GM12865 (cell line): ENCODE results near the gene CEBPB.

Source experiments
- DNase-seq: peaks from one replicate; pipeline ENCODE4 v3.0.0; 2010; ENCODE audit warnings: low read depth
- H3K4me3 ChIP-seq: 2 replicates; pipeline ENCODE4 v1.5.1; 2011; ENCODE audit warnings: mild to moderate bottlenecking, low read depth, low read length, control low read depth
- CTCF ChIP-seq: IDR thresholded peaks from 2 replicates; pipeline ENCODE4 v1.5.1; 2011; ENCODE audit warnings: low read length, control low read depth, low read depth, inconsistent platforms; ENCODE audit not compliant: insufficient read depth; ENCODE audit errors: missing control alignments

CEBPB gene

DNA sequence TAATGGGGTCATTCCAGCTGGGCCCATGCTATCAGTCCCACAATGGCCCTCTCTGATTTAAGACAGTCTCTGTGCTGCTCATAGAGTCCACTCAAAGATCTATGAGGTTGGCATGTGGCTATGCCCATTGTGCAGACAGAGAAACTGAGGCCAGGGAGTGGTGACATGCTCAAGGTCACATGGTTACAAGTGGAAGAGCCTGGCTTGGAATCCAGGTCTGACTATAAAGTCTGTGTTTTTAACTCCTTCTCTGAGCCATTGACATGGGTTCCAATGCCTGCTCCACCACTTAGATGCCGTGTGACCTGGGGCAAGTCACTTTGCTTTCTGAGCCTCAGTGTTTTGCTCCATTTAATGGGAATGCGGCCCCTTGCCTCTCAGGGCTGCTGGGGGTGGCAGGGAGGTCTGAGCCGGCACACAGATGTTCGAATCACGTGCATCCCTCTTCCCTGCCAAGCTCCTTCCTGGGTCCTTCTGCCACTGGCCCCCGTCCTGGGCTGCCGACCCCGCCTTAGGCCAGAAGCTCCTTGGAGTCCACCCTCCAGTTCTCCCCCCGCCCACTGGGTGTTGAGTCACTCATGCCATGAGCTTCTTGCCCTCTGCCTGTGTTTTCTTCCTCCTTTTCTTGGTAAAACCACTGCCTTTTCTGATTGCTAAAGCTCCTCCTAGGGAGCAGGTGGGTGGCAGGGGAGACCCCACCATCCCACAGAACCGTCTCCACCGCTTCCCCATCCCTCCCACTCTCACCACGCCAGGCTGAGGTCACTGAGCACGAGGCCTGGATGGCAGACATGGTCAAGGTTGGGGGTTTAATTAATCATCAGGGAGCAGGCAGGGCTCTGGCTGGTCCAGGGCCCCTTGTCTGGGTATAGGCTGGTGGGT lies 35.7 kb downstream of the CEBPB start:
- no peak overlapping the region for H3K4me3 ChIP-seq
- no peak for DNase-seq
- no peak for TF ChIP-seq CTCF

GRCh38 chr20:50227506-50227905 lies 36.9 kb downstream of the CEBPB start:
- H3K4me3 ChIP-seq, result no peak overlapping the region
- TF ChIP-seq CTCF, result no peak
- DNase-seq, result no peak

GRCh38 chr20:50229156-50229607 lies 38.6 kb downstream of the CEBPB start:
- H3K4me3 ChIP-seq, result no peak overlapping the region
- no peak for DNase-seq
- TF ChIP-seq CTCF, result no peak

DNA sequence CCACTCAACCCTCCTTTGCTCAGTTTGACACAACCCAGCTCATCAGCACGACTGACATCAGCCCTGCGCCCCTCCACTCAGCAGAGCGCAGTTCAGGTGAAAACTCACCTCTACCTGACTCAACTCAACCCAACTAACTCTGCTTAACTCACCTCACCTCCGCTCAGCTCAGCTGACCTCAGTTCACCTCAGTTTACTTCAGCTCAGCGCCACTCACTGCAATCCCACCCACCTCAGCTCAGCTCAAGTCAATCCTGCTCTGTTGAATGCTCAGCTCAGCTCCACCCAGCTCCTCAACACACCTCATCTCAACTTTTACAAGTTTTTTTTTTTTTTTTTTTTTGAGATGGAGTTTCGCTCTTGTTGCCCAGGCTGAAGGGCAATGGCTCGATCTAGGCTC lies 39.6 kb downstream of the CEBPB start:
- H3K4me3 ChIP-seq, result no peak overlapping the region
- no peak for TF ChIP-seq CTCF
- no peak for DNase-seq

- no peak for TF ChIP-seq CTCF
- H3K4me3 ChIP-seq, result no peak overlapping the region
- no peak for DNase-seq
Measured at GRCh38 chr20:50230871-50231560, 40.4 kb downstream of the CEBPB start.

DNA sequence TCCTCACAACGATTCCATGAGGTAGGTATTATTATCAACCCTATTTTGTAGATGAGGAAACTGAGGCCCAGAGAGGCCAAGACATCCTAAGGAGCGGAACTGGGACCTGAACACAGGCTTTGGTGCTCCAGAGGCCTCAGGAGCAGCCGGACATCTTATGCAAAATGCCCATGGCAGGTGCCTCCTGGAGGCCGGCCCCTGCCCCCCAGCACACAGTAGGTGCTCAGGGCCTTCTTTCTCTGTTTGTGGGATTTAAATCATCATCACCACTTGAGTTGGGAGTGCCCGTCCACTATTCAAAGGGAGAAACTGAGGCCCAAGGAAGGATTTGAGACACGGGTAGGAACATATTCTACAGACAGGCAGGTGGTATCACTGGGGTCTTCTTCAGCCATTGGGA lies 41.2 kb downstream of the CEBPB start:
- no peak for DNase-seq
- H3K4me3 ChIP-seq, result no peak overlapping the region
- no peak for TF ChIP-seq CTCF
